ENCODE results near the gene VEZT.

DNA sequence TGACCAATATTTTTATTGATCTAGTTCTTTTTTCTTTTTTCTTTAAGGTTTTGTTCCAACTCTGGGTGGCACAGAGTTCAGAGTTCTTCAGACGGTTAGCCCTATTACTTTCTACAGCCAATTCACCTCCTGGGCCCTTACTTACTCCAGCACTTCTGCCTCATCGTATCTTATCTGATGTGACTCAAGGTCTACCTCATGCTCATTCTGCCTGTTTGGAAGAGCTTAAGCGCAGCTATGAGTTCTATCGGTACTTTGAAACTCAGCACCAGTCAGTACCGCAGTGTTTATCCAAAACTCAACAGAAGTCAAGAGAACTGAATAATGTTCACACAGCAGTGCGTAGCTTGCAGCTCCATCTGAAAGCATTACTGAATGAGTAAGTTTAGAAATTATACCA lies 64.7 kb downstream of the VEZT start:
- TF ChIP-seq CTCF (IDR thresholded peaks at IDR 0.05) (no peak), EP300 (IDR thresholded peaks at IDR 0.05) (no peak)

All from gastroesophageal sphincter (tissue), 3 donors.